ENCODE measurements around the gene DLGAP3. TPM values are rescaled to one million over a fixed set of nuclear protein-coding genes. Genes with fewer than 3 reads are reported as not detected.

Gene DLGAP3
- total RNA-seq, 1 experiment from 2014 or later, result not detected

DNA sequence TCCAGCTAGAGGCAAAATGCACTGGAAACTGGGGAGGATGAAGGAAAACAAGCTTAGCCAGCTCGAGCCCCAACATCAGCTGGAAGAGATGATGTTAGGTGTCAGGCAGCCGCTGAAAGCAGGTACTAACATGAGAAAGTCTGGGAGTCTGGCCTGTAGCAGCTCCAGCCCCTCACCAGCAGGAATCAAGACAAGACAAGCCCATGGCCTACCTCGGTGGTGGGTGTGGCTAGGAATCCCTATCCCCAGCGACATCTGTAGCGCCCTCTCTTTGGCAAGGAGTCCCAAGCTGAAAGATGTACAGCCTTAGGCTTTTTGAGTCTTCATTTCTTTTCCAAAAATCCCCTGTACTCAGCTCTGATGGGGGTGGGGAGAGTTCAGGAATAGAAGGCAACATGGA, 2.6 kb downstream of the DLGAP3 start:
- TF ChIP-seq, protein P1, sequence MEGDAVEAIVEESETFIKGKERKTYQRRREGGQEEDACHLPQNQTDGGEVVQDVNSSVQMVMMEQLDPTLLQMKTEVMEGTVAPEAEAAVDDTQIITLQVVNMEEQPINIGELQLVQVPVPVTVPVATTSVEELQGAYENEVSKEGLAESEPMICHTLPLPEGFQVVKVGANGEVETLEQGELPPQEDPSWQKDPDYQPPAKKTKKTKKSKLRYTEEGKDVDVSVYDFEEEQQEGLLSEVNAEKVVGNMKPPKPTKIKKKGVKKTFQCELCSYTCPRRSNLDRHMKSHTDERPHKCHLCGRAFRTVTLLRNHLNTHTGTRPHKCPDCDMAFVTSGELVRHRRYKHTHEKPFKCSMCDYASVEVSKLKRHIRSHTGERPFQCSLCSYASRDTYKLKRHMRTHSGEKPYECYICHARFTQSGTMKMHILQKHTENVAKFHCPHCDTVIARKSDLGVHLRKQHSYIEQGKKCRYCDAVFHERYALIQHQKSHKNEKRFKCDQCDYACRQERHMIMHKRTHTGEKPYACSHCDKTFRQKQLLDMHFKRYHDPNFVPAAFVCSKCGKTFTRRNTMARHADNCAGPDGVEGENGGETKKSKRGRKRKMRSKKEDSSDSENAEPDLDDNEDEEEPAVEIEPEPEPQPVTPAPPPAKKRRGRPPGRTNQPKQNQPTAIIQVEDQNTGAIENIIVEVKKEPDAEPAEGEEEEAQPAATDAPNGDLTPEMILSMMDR (conservative IDR thresholded peaks at IDR 0.05; ENCODE audit: low read depth, low read length), result no peak
- no peak for TF ChIP-seq EZH2 (IDR thresholded peaks at IDR 0.05; ENCODE audit: borderline replicate concordance, low read depth, low read length, poor library complexity, severe bottlenecking)
- intact Hi-C loops (cut with micrococcal nuclease; ENCODE audit: unreplicated experiment), result no loop called here
- H3K4me3 ChIP-seq (ENCODE audit: low read depth, low read length, poor library complexity, severe bottlenecking), result no peak overlapping the region
- no peaks in the 10 kb centered on the region for H3K36me3 ChIP-seq (ENCODE audit: insufficient read depth, low read length, poor library complexity, severe bottlenecking)
- no peak for DNase-seq (ENCODE audit: low spot score)
- H3K27me3 ChIP-seq (replicated peaks; ENCODE audit: insufficient read depth, low read depth, low read length, poor library complexity), result peaks cover 93% of the 10 kb centered on the region
- BruUV-seq (replicated peaks), result no TSS peak
- H3K4me1 ChIP-seq (ENCODE audit: insufficient read depth, low read length, poor library complexity, severe bottlenecking), result no peaks in the 10 kb centered on the region
- POLR2A ChIA-PET (ENCODE audit: low non-redundant PET), result no interaction called here
- H3K9me3 ChIP-seq (ENCODE audit: low read depth, low read length, poor library complexity, severe bottlenecking), result no peaks in the 10 kb centered on the region
- no peak overlapping the region for H3K27ac ChIP-seq (ENCODE audit: low read depth, low read length, poor library complexity, severe bottlenecking)
- CTCF ChIA-PET, result no interaction called here

DNA sequence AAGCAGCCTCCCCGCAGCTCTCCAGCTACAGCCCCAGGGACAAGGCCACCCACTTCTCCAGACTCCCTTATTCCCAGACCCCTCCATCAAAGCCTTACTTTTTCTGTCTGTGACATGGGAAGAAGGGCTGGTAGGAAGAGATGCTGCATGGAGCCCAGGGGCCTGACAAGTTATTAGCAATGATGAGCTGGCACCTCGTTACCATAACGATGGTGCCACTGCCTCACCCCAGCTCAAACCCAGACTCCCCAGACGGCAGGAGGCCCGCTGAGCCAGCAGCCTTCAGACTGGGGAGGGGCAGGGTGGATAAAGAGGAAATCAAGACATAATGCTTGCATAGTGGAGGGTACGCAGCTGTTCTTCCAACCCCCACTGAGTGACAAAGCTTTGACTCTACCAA, 3.3 kb downstream of the DLGAP3 start:
- TF ChIP-seq, protein P1 (conservative IDR thresholded peaks at IDR 0.05; ENCODE audit: low read depth, low read length), result no peak
- no peak for TF ChIP-seq EZH2 (IDR thresholded peaks at IDR 0.05; ENCODE audit: borderline replicate concordance, low read depth, low read length, poor library complexity, severe bottlenecking)
- peaks cover 87% of the 10 kb centered on the region for H3K27me3 ChIP-seq (replicated peaks; ENCODE audit: insufficient read depth, low read depth, low read length, poor library complexity)
- intact Hi-C loops (cut with micrococcal nuclease; ENCODE audit: unreplicated experiment), result no loop called here
- H3K4me1 ChIP-seq (ENCODE audit: insufficient read depth, low read length, poor library complexity, severe bottlenecking), result no peaks in the 10 kb centered on the region
- no peak overlapping the region for H3K27ac ChIP-seq (ENCODE audit: low read depth, low read length, poor library complexity, severe bottlenecking)
- no TSS peak for BruUV-seq (replicated peaks)
- ChIA-PET CTCF (no interaction called here), POLR2A (ENCODE audit: low non-redundant PET) (no interaction called here)
- H3K9me3 ChIP-seq (ENCODE audit: low read depth, low read length, poor library complexity, severe bottlenecking), result no peaks in the 10 kb centered on the region
- no peak for DNase-seq (ENCODE audit: low spot score)
- H3K4me3 ChIP-seq (ENCODE audit: low read depth, low read length, poor library complexity, severe bottlenecking), result no peak overlapping the region
- no peaks in the 10 kb centered on the region for H3K36me3 ChIP-seq (ENCODE audit: insufficient read depth, low read length, poor library complexity, severe bottlenecking)

DNA sequence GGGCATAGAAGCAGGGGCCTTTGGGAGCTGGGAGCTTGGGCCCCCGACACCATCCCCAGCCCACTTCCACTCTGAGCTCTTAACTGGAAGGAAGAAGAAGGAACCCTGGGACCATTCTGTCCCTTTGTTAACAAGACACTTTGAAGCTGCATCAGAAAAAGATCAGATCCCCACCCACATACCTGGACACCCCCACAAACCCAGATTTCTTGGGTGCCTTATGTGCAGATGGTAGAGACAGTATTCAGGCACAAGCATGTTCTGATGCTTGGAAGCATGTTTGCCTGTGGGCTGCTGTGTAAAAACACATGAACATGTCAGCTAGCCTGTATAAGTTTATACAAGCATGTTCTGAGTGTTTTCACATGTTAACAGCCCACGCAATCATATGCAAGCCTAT, 3.7 kb downstream of the DLGAP3 start:
- intact Hi-C loops (cut with micrococcal nuclease; ENCODE audit: unreplicated experiment), result no loop called here

More for the DNA sequence above, 3.7 kb downstream of the DLGAP3 start:
- no peak overlapping the region for H3K4me3 ChIP-seq (ENCODE audit: low read depth, low read length, poor library complexity, severe bottlenecking)
- H3K27ac ChIP-seq (ENCODE audit: low read depth, low read length, poor library complexity, severe bottlenecking), result no peak overlapping the region
- CTCF ChIA-PET, result no interaction called here
- H3K9me3 ChIP-seq (ENCODE audit: low read depth, low read length, poor library complexity, severe bottlenecking), result no peaks in the 10 kb centered on the region
- H3K36me3 ChIP-seq (ENCODE audit: insufficient read depth, low read length, poor library complexity, severe bottlenecking), result no peaks in the 10 kb centered on the region
- BruUV-seq (replicated peaks), result no TSS peak
- peaks cover 87% of the 10 kb centered on the region for H3K27me3 ChIP-seq (replicated peaks; ENCODE audit: insufficient read depth, low read depth, low read length, poor library complexity)
- no peak for DNase-seq (ENCODE audit: low spot score)
- H3K4me1 ChIP-seq (ENCODE audit: insufficient read depth, low read length, poor library complexity, severe bottlenecking), result no peaks in the 10 kb centered on the region
- TF ChIP-seq EZH2 (IDR thresholded peaks at IDR 0.05; ENCODE audit: borderline replicate concordance, low read depth, low read length, poor library complexity, severe bottlenecking), result no peak
- TF ChIP-seq, protein P1 (conservative IDR thresholded peaks at IDR 0.05; ENCODE audit: low read depth, low read length), result no peak
- POLR2A ChIA-PET (ENCODE audit: low non-redundant PET), result no interaction called here
